ENCODE data around the gene RBPMS2.

Gene RBPMS2

GRCh38 chr15:64716452-64716851, 58.9 kb downstream of the RBPMS2 start:
- DNase-seq: no peak

GRCh38 chr15:64713592-64713991, 61.8 kb downstream of the RBPMS2 start:
- DNase-seq: no peak

- DNase-seq: no peak
Observed at GRCh38 chr15:64712353-64712752, 63.0 kb downstream of the RBPMS2 start.

DNA sequence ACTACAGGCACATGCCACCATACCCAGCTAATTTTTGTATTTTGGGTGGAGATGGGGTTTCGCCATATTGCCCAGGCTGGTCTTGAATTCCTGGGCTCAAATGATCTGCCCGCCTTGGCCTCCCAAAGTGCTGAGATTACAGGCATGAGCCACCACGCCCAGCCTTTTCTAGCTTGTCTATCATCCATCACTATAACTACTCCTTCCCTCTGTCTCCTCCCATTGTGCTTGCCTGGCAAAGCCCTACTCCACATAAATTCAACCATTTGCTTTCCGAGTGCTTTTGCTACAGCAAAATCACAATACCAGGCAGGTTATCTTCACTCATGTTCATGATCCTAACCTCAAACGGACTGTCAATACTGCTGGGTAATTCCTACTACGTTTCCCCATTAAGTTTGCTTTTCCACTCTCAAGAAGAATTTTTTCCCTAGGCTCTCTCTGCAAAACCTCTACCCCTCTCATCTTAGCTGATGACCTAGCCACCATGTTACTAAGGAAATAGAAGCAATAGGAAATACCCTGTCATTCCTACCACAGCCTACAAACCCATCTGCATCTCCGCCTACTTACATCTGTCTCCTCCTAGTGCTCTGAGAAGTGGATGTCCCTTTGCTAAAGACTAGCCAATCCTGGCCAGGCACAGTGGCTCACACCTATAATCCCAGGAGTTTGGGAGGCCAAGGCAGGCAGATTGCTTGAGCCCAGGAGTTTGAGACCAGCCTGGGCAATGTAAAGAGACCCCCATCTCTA, 64.5 kb downstream of the RBPMS2 start:
- DNase-seq: no peak

DNA sequence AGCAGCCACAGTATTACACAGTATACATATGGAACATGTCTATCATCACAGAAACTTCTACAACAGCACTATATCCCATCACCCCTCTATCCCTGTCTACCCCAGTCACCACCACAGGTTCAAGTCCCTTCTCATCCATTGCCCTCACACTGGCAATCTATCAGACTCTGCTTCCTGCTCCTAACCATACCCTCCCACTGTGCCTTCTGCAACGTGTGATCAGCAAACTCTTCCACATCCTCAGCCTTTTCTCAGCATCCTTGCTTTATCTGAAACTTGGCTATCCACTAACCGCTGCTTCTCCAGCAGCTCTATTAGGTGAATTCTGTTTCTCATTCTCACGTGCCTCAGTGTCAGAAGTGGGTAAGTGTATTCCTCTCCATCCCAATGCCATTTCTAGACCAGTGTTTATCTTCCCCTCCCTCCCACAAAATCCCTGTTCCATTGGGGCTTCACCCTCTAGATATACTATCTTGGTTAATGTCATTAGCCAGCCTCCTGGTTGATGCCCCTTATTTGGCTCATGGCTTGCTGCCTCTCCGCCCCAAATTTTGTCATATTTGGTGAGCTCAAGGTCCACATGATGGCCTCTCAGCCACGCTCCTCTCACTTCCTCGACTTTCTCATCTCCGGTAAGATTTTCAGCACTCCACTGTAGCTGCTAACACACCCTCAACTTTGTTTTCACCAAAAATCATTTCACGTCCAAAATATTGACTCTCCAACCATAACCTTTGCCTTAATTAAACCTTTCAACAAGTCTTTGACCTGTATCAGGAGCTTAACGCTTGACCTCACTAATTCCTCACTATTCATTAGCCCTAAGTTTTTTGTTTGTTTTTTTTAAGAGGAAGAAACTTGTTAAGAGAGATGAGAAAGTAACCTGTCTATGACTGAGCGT, 69.1 kb downstream of the RBPMS2 start:
- DNase-seq: no peak

DNA sequence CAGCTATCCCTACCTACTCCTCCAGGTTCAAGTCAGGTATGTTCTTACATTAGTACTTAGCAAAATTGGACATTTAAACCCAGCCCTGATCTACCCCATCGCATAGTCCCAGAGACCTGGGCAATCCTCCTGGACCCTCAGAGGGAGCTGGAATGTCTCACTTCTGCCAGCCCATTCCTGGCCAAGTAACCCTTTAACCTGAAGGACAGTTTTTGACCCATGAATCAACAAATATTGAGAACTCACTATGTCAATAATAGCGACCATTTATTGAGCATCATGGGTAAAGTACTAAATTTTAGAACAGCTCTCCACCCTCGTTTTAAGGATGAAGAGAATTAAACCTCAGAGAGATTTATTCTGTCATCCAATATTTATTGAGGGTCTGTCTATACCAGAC, 70.4 kb downstream of the RBPMS2 start:
- no peak for DNase-seq

DNA sequence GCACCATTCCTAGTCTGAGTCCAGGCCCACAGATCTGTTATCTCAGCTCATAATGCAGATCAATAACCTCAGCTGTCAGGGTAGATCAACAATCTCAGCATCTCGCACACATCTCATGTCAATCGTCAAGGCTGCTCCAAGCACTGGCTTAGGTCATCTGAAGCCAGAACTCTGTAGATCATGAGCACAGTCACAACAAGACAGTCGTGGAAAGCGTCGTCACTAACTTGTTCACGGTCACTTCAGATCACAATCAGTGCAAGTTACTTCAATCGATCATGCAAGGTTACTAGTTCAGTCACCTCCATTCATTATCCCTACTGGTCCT, 71.8 kb downstream of the RBPMS2 start:
- no peak for DNase-seq

DNA sequence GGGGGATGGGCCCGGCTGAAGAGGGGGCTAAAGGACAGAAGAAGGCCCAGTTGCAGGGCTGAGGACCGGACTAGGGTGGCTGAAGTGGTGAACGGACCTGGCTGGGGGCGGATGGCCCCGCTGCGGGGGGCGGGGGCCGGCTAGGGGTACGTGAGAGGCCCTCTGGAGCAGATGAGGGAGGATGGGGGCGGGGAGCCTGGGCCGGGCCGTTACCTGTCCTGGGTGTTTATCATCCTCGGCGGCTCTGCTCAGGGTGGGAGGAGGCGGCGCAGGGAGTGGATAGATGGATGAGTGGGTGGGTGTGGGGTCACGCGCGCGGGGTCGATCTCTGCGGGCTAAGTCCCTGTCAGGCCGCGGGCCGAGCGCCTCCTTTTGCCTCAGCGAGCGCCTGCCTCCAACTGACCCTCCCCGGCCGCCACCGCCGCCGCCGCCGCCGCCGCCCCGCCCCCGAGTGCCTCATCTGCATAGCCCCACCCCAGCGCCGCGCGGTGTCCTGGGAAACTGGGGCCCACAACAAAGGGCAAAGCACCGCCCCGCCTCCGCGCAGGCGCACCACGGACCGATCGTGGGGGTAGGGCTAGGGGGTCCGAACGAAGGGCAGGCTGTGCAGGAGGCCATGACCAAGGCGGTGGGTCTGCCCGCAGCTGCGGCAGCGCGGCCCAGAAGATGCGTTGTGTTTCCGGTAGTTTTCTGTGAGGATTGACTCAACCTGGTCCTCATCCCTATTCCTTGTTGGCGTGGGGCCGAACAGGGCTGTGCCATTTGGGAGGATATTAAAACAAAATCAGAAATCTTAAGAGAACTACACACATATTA, 72.4 kb downstream of the RBPMS2 start:
- peak; percentile 94 for DNase-seq

DNA sequence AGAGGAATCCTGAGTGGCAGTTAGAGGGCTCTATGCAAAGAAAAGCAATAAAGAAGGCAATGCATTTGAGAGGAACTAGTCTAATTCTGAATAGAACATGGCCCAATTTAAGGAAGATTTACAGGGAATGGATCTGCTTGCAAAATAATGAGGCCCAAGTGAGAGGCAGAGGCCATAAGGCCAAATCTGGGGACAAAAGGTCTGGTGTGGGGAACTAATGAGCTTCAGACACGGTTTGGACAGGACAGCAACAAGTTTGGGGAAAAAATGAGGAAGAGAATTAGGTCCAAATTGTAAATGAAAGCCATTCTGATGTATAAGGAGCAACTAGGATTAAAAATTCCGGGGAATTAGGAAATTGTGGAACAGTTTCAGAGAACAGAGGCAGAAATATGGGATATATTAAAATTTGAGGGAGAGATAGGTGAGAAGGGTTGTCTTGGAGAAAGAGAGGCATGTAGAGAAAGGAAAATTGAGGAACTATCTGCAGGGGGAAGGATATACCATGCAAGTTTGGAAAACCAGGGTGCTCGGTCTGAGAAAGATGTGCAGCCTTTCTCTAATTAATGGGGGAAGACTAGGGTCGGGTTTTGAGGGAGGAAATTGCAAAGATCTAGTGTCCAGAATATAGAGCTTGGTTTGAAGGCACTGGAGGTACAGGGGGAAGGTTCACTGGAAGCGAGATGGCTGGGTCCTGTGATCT, 73.8 kb downstream of the RBPMS2 start:
- DNase-seq: no peak

- no peak for DNase-seq
Observed at GRCh38 chr15:64701051-64701450, 74.3 kb downstream of the RBPMS2 start.

- peak; percentile 49 for DNase-seq
Observed at GRCh38 chr15:64699751-64700388, 75.5 kb downstream of the RBPMS2 start.

- no peak for DNase-seq
Observed at GRCh38 chr15:64698823-64699222, 76.6 kb downstream of the RBPMS2 start.

GRCh38 chr15:64697911-64698369, 77.4 kb downstream of the RBPMS2 start:
- DNase-seq: peak; percentile 15

GRCh38 chr15:64696481-64696880, 78.9 kb downstream of the RBPMS2 start:
- DNase-seq: no peak

DNA sequence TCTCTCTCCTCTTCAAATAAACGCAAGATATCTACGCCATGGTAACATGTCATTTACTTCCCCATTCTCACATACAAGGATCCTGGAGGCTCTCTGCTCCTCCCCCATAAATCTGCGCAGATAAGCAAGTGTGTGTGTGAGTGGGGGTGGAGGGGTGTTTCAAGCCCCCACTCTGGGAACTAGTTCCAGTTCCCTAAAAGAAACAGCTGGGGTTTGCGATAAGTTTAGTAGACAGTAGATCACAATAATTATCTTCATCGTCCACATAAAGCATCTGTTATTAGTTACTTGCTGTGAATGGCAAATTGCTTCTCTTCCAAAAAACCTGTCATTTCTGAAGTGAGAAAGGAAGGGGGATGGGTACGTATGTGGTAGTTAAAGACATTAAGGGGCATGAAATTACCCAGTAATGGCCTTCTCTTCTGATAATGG, 79.8 kb downstream of the RBPMS2 start:
- DNase-seq: no peak

DNA sequence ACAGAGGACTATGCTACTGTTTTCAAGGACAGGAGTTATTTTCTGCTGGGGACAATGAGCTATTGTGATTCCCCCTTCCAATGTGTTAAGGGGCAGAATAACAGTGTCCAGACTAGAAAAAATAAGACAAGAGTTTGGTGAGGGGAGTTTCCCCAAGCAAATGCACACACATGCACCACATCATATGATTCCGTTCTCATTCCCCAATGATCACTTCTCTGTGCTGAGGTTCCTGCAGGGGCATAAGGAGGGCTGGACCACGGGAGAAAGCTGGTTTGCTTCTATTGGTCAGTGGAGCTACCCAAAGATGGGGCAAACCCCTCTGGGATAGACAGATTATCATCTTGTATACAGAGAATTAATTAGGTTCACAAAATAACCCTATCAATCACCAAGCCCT, 80.6 kb downstream of the RBPMS2 start:
- DNase-seq: no peak

GRCh38 chr15:64693134-64693533, 82.3 kb downstream of the RBPMS2 start:
- DNase-seq: peak; percentile 85

GRCh38 chr15:64691896-64692565, 83.4 kb downstream of the RBPMS2 start:
- no peak for DNase-seq

DNA sequence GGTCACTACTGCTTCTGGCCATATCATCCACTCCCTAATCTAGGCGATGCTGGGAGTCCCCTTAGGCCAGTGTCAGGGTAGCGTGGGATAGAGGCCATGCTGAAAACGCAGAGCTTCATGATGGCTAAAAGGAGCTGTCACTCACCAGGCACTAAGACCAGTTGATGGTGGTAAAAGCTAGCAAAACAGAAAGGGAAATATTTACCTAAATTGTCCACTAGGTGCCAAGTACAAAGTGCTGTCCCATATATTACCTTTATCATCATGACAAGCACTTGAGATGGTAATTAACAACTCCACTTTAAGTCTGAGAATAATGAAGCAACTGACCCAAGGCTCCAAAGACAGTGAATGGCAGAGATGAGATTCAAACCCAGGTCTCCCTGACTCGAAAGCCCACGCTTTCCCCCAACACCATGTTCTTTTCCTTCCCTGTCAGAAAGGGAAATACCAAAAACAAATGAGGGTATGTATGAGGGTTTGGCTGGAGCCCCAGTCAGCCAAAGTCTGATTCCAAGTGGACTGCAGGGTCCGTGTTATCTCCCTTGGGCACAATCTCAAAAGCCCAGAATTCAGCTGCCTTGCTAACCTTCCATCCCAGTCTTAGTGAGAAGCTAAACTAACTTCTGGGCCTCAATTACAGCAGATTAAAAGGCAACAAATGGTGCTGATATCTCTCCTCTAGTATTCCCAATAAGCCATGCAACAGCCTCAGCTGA, 84.7 kb downstream of the RBPMS2 start:
- no peak for DNase-seq

DNA sequence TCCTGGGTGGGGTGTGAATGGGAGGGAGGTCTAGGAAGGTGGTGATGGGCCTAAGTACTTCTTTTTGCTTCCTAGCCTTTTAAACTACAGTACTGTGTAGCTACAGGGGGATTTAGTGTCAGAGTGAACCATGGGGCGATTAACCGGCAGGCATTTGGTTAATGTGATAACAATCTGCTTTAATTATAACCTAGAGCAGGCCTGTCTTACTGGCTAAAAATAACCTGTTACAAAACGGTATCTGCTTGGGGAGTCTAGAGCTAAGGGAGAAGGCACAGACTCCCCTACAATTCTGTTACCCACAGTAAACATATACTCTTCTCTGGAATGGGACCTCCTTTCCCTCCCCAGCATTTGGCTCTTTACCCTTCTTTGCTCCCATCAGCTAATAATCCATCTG, 85.4 kb downstream of the RBPMS2 start:
- DNase-seq: no peak

Data from fibroblast of skin of right biceps (primary cell).